Ramos (cell line): ENCODE results near the gene TM9SF2.
"Not testable (repeated sequence)": the region's sequence is repeated elsewhere in the genome, so short reads cannot be mapped to it uniquely, and the experiment has no call there.

Source experiments
- in situ Hi-C: fragments of 300-500 bp; cut with MboI; formaldehyde crosslinking; loops from one replicate; pipeline ENCODE4 v1.14.3; 2022; ENCODE audit warnings: low sequenced_read_pairs; ENCODE audit not compliant: unreplicated experiment

Gene TM9SF2

GRCh38 chr13:99489028-99489427, 12.2 kb upstream of the TM9SF2 start:
- in situ Hi-C loops = no loop called here

- in situ Hi-C loops = not testable (repeated sequence)
Measured at GRCh38 chr13:99491750-99492149, 9.5 kb upstream of the TM9SF2 start.

GRCh38 chr13:99495466-99496183, 5.6 kb upstream of the TM9SF2 start:
- in situ Hi-C loops = no loop called here

- in situ Hi-C loops = no loop called here
Measured at GRCh38 chr13:99496184-99497142, 4.8 kb upstream of the TM9SF2 start.

- in situ Hi-C loops = no loop called here
Measured at GRCh38 chr13:99498171-99499161, 2.8 kb upstream of the TM9SF2 start.

GRCh38 chr13:99500839-99501183, 461 bp upstream of the TM9SF2 start:
- in situ Hi-C loops = loop anchor here (10.0 kb wide), 1 partner anchor 926 kb away; the partner anchor contains the start of gene STK24

- in situ Hi-C loops = loop anchor here (10.0 kb wide), 1 partner anchor 927 kb away; the partner anchor contains the start of gene STK24
Measured at GRCh38 chr13:99501848-99502301, 603 bp downstream of the TM9SF2 start.

GRCh38 chr13:99505814-99506269, 4.6 kb downstream of the TM9SF2 start:
- in situ Hi-C loops = loop anchor here (10.0 kb wide), 1 partner anchor 931 kb away; the partner anchor contains the start of gene STK24

GRCh38 chr13:99506634-99507033, 5.4 kb downstream of the TM9SF2 start:
- in situ Hi-C loops = loop anchor here (10.0 kb wide), 1 partner anchor 932 kb away; the partner anchor contains the start of gene STK24

GRCh38 chr13:99507054-99507453, 5.8 kb downstream of the TM9SF2 start:
- in situ Hi-C loops = loop anchor here (10.0 kb wide), 1 partner anchor 932 kb away; the partner anchor contains the start of gene STK24

- in situ Hi-C loops = loop anchor here (10.0 kb wide), 1 partner anchor 933 kb away; the partner anchor contains the start of gene STK24
Measured at GRCh38 chr13:99507551-99507950, 6.3 kb downstream of the TM9SF2 start.

- in situ Hi-C loops = loop anchor here (10.0 kb wide), 1 partner anchor 933 kb away; the partner anchor contains the start of gene STK24
Measured at GRCh38 chr13:99507986-99508385, 6.7 kb downstream of the TM9SF2 start.

- in situ Hi-C loops = loop anchor here (10.0 kb wide), 1 partner anchor 935 kb away; the partner anchor contains the start of gene STK24
Measured at GRCh38 chr13:99509479-99509878, 8.2 kb downstream of the TM9SF2 start.

GRCh38 chr13:99514801-99515200, 13.5 kb downstream of the TM9SF2 start:
- in situ Hi-C loops = loop anchor here (5.0 kb wide), 1 partner anchor 52 kb away; no protein-coding TSS in a partner anchor

GRCh38 chr13:99516153-99516929, 15.1 kb downstream of the TM9SF2 start:
- in situ Hi-C loops = loop anchor here (5.0 kb wide), 1 partner anchor 51 kb away; no protein-coding TSS in a partner anchor

GRCh38 chr13:99517577-99517976, 16.3 kb downstream of the TM9SF2 start:
- in situ Hi-C loops = loop anchor here (5.0 kb wide), 1 partner anchor 50 kb away; no protein-coding TSS in a partner anchor

- in situ Hi-C loops = loop anchor here (5.0 kb wide), 1 partner anchor 49 kb away; no protein-coding TSS in a partner anchor
Measured at GRCh38 chr13:99517984-99518383, 16.7 kb downstream of the TM9SF2 start.

- in situ Hi-C loops = no loop called here
Measured at GRCh38 chr13:99522298-99522697, 21.0 kb downstream of the TM9SF2 start.
